Endothelial cell (in vitro differentiated cells): ENCODE data around the gene PLAGL1. TPM values are rescaled to one million over a fixed set of nuclear protein-coding genes. Genes with fewer than 3 reads are reported as not detected.

Experiments used
- DNase-seq: peaks from one replicate; pipeline ENCODE4 v3.0.0; 2021; ENCODE audit warnings: low spot score
- H3K27ac Mint-ChIP-seq: one replicate; pipeline ENCODE4 v1.8.0; 2021; ENCODE audit warnings: mixed read lengths, inconsistent platforms; ENCODE audit not compliant: unreplicated experiment
- H3K27me3 Mint-ChIP-seq: one replicate; pipeline ENCODE4 v1.8.0; 2021; ENCODE audit warnings: mild to moderate bottlenecking, moderate library complexity, mixed read lengths, inconsistent platforms; ENCODE audit not compliant: unreplicated experiment
- H3K36me3 Mint-ChIP-seq: one replicate; pipeline ENCODE4 v1.8.0; 2021; ENCODE audit warnings: mild to moderate bottlenecking, low read depth, mixed read lengths, inconsistent platforms; ENCODE audit not compliant: unreplicated experiment
- H3K4me1 Mint-ChIP-seq: one replicate; pipeline ENCODE4 v1.8.0; 2021; ENCODE audit warnings: mild to moderate bottlenecking, mixed read lengths, inconsistent platforms; ENCODE audit not compliant: unreplicated experiment
- H3K4me3 Mint-ChIP-seq: one replicate; pipeline ENCODE4 v1.8.0; 2021; ENCODE audit warnings: mild to moderate bottlenecking, mixed read lengths, inconsistent platforms; ENCODE audit not compliant: unreplicated experiment
- H3K9me3 Mint-ChIP-seq: one replicate; pipeline ENCODE4 v1.8.0; 2021; ENCODE audit warnings: mixed read lengths, inconsistent platforms; ENCODE audit not compliant: unreplicated experiment
- total RNA-seq: library from RNA; stranded (reverse); fragmentation: NEBNext Ultra II Directional; extraction: Animal tissue kit (Norgen Biotek cat#: 25700); gene quantifications from one replicate; pipeline ENCODE4 v1.2.1, GENCODE V29; 2021; ENCODE audit not compliant: unreplicated experiment
- TF ChIP-seq, protein P1 (sequence below): fragments of 200-600 bp; sonication (generic); IDR thresholded peaks from one replicate; pipeline ENCODE4 v1.5.0; 2021; ENCODE audit warnings: antibody characterized with exemption; ENCODE audit not compliant: unreplicated experiment

PLAGL1 gene
- total RNA-seq, 1 donor from 2014 or later, result 294 TPM

DNA sequence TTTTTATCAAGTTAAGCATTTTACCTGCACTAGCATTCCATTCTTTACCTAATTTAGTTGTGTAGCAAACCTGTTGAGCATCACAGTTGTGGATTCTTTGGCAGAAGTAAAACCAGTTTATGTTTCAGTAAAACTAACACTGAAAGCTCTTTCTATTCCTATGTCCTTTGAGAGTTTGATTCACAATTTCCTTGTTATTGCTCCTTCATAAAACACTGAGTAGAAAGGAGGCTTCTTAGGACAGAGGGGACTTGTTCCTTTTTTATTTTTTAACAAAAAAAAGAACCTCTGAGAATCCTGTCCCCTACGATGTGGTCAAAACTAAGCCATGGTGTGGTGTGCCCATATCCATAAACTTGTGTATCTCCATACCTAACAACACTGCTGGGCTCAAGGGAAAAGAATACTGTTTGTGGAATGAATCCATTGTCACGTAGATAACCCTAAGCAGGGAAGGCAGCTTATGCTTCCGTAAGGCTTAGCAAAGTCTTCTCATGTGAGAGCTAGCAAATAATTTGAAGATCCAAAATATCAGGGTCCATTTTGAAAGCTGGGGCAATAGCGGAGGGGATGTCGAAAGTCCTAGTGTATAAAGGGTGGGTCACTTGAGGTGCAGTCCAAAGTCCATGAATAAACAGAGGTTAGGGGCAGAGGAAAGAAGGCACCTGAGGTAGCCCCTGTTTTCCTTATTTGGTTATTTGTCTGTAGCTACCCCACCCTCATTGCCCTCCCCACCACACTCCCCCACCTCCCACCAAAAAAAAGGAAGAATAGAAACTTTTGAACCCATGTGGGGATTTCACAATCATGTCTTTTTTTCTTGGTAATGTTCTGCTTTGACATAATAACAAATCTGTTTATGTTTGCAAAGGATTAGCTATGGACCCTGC, 71.0 kb downstream of the PLAGL1 start:
- DNase-seq, result no peak
- Mint-ChIP-seq H3K27ac (no peak overlapping the region), H3K4me1 (peaks cover 20% of the 10 kb centered on the region), H3K9me3 (no peaks in the 10 kb centered on the region), H3K27me3 (peaks cover 7% of the 10 kb centered on the region), H3K36me3 (peaks cover 17% of the 10 kb centered on the region), H3K4me3 (no peak overlapping the region)
- TF ChIP-seq, protein P1, sequence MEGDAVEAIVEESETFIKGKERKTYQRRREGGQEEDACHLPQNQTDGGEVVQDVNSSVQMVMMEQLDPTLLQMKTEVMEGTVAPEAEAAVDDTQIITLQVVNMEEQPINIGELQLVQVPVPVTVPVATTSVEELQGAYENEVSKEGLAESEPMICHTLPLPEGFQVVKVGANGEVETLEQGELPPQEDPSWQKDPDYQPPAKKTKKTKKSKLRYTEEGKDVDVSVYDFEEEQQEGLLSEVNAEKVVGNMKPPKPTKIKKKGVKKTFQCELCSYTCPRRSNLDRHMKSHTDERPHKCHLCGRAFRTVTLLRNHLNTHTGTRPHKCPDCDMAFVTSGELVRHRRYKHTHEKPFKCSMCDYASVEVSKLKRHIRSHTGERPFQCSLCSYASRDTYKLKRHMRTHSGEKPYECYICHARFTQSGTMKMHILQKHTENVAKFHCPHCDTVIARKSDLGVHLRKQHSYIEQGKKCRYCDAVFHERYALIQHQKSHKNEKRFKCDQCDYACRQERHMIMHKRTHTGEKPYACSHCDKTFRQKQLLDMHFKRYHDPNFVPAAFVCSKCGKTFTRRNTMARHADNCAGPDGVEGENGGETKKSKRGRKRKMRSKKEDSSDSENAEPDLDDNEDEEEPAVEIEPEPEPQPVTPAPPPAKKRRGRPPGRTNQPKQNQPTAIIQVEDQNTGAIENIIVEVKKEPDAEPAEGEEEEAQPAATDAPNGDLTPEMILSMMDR, result no peak

DNA sequence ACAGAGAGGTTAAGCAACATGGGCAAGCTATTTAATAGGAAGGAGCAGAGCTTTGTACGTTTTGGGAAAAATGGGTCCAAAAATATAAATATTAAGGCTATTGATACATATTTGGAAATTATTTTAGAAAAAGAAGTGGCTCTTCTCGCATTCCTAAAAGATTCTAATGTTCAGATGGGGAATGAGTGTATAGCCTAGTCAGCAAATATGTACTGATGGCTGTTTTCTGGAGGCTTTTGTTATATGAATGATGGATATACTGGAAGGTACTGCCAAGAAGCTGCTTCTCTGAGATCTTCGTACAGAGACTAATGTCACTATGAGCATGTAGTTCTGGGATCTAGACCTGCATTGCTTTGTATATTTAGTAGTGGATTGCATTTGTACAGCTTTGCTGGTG, 71.7 kb downstream of the PLAGL1 start:
- Mint-ChIP-seq H3K4me1 (peaks cover 13% of the 10 kb centered on the region), H3K4me3 (no peak overlapping the region), H3K9me3 (no peaks in the 10 kb centered on the region), H3K27ac (no peak overlapping the region), H3K27me3 (peaks cover 3% of the 10 kb centered on the region), H3K36me3 (peaks cover 10% of the 10 kb centered on the region)
- TF ChIP-seq, protein P1, result no peak
- DNase-seq, result no peak

DNA sequence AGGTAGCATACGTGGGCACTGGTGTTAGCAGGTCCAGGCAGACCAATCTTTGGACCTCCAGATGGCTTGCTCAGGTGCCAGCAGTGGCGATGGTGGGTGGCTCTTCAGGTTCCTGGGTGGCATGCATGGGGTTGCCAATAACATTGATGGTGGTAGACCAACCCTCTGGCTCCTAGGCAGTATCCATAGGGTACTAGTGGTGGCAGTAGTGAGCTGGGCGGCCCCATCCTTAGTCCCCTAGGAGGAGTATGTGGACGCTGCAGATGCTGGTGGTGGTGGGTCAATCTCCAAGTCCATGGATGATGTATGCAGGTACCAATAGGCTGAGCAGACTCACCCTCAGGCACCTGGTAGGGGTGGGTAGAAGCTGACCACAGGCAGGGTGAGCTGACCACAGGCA, 73.2 kb downstream of the PLAGL1 start:
- peaks cover 8% of the 10 kb centered on the region for H3K4me1 Mint-ChIP-seq
- peaks cover 3% of the 10 kb centered on the region for H3K27me3 Mint-ChIP-seq
- H3K4me3 Mint-ChIP-seq, result no peak overlapping the region
- H3K9me3 Mint-ChIP-seq, result no peaks in the 10 kb centered on the region
- no peak for DNase-seq
- H3K36me3 Mint-ChIP-seq, result peaks cover 6% of the 10 kb centered on the region
- TF ChIP-seq, protein P1, result no peak
- H3K27ac Mint-ChIP-seq, result no peak overlapping the region

DNA sequence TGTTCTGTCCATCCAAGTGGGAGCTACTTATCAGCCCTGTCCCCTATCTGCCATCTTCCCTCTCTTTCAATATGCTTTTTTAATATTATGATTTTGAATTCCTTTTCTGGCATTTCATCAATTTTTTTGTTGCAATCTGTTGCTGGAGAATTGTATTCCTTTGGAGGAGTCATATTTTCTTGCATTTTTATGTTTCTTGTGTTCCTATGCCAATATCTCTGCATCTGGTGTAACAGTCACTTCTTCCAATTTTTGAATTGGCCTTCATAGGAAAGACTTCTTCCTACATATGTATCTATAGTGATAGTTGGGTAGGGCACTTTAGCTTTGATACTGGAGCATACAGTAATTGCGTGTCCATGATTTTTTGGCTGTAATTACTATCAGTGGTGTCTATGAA, 73.7 kb downstream of the PLAGL1 start:
- DNase-seq, result no peak
- Mint-ChIP-seq H3K27me3 (peaks cover 3% of the 10 kb centered on the region), H3K4me1 (peaks cover 2% of the 10 kb centered on the region), H3K9me3 (no peaks in the 10 kb centered on the region), H3K27ac (no peak overlapping the region), H3K36me3 (peaks cover 6% of the 10 kb centered on the region), H3K4me3 (no peak overlapping the region)
- TF ChIP-seq, protein P1, result no peak

DNA sequence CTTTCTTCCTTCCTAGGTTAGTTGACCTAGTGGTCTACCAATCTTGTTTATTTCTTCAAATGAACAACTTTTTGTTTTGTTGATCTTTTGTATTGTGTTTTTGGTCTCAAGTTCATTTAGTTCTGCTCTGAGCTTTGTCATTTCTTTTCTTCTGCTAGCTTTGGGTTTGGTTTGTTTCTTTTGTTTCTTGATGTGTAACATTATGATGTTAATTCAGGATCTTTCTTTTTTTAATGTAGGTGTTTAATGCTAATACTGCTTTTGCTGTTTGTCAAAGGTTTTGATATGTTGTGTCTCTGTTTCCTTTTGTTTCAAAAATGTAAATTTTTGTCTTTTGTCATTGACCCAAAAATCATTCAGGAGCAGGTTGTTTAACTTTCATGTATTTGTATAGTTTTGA, 78.1 kb downstream of the PLAGL1 start:
- TF ChIP-seq, protein P1, result no peak
- DNase-seq, result no peak
- H3K4me3 Mint-ChIP-seq, result no peak overlapping the region
- H3K4me1 Mint-ChIP-seq, result no peaks in the 10 kb centered on the region
- H3K9me3 Mint-ChIP-seq, result no peaks in the 10 kb centered on the region
- H3K27ac Mint-ChIP-seq, result no peak overlapping the region
- peaks cover 6% of the 10 kb centered on the region for H3K36me3 Mint-ChIP-seq
- H3K27me3 Mint-ChIP-seq, result peaks cover 3% of the 10 kb centered on the region
